Activated CD4-positive, CD25-positive, alpha-beta regulatory T cell (primary cell): ENCODE data around the gene METTL21A.

Source experiments
- DNase-seq, 4 experiments: peaks; one replicate each; lab custom pipeline; 2025; lab: John Stamatoyannopoulos, UW

Gene METTL21A

GRCh38 chr2:207624185-207625013 lies 795 bp downstream of the METTL21A start:
- DNase-seq = peak; percentile 17 to 51 (median 46)

- no peak for DNase-seq
These were observed 3.6 kb downstream of the METTL21A start for GRCh38 chr2:207621501-207622039.

- no peak for DNase-seq
These were observed 5.4 kb downstream of the METTL21A start for GRCh38 chr2:207619764-207620203.

GRCh38 chr2:207617011-207617671 lies 8.1 kb downstream of the METTL21A start:
- no peak for DNase-seq

GRCh38 chr2:207616185-207616584 lies 9.0 kb downstream of the METTL21A start:
- no peak for DNase-seq

GRCh38 chr2:207614824-207615223 lies 10.4 kb downstream of the METTL21A start:
- no peak for DNase-seq

GRCh38 chr2:207612714-207613113 lies 12.5 kb downstream of the METTL21A start:
- no peak for DNase-seq

- DNase-seq = no peak
These were observed 18.4 kb downstream of the METTL21A start for GRCh38 chr2:207606829-207607228.

GRCh38 chr2:207606399-207606798 lies 18.8 kb downstream of the METTL21A start:
- no peak for DNase-seq

- DNase-seq = no peak
These were observed 21.7 kb downstream of the METTL21A start for GRCh38 chr2:207603486-207603885.

- no peak for DNase-seq
These were observed 23.4 kb downstream of the METTL21A start for GRCh38 chr2:207601774-207602173.

GRCh38 chr2:207600231-207600630 lies 25.0 kb downstream of the METTL21A start:
- DNase-seq = no peak

- no peak for DNase-seq
These were observed 25.6 kb downstream of the METTL21A start for GRCh38 chr2:207599636-207600035.

GRCh38 chr2:207594731-207595130 lies 30.5 kb downstream of the METTL21A start:
- no peak for DNase-seq

- DNase-seq = no peak
These were observed 30.9 kb downstream of the METTL21A start for GRCh38 chr2:207594264-207594663.

- no peak for DNase-seq
These were observed 31.9 kb downstream of the METTL21A start for GRCh38 chr2:207593277-207593676.

- DNase-seq = no peak
These were observed 36.1 kb downstream of the METTL21A start for GRCh38 chr2:207589143-207589542.

- DNase-seq = no peak
These were observed 37.9 kb downstream of the METTL21A start for GRCh38 chr2:207587305-207587704.

- DNase-seq = no peak
These were observed 40.2 kb downstream of the METTL21A start for GRCh38 chr2:207584952-207585351.

GRCh38 chr2:207571370-207571769 lies 53.8 kb downstream of the METTL21A start:
- no peak for DNase-seq

- no peak for DNase-seq
These were observed 57.5 kb downstream of the METTL21A start for GRCh38 chr2:207567671-207568070.

GRCh38 chr2:207565736-207566500 lies 59.3 kb downstream of the METTL21A start:
- DNase-seq = no peak
